ENCODE data around the gene TRIM34. TPM values are rescaled to one million over a fixed set of nuclear protein-coding genes. Genes with fewer than 3 reads are reported as not detected.
A peak's percentile ranks its signal among the peaks of the same experiment; 100 is the strongest.
"Not testable (repeated sequence)": the region's sequence is repeated elsewhere in the genome, so short reads cannot be mapped to it uniquely, and the experiment has no call there.

TRIM34 gene
- total RNA-seq, result 7.2 TPM

DNA sequence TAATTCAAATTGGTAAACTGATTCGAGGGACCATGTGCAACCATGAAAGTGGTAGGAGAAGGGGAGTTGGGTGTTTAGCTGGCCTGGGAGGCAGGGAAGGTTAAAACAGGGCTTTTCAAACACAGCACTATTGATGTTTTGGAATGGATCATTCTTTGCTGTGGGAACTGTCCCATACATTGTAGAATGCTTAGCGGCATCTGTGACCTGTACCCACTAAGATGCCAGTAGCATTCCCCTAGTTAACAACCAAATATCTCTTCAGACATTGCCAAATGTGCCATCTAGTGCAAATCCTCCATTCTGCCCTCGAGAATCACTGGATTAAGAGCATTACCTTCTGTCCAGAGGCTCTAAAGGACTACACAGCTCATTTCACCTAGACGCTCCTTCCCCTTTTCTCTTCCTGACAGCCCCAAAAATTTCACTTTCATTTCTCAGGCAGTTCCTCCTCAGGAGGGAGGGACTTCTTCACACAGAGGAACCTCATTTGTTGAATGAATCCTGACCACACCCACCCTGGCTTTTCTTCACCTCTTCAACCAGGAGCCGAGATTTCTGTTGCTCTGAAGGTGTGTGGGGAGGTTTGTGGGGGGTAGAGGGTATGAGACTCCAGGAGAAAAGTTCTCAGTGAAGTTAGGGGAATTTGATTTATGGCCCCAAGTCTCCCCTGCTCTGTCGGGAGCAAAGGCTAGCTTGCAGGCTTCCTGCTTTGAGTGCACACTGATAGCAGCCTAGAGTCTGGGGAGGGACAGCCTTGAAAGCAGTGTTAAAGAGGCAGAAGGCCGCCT, at the start of gene TRIM34:
Gene TRIM34 (plus strand): TSS at position 513 of the 791 bp plus-strand sequence. CDS start 7,331 bp downstream, outside the sequence.
- DNase-seq (ENCODE audit: low spot score), result peak; percentile 64
- intact Hi-C loops (cut with DNase I), result no loop called here
- ATAC-seq, result peak; percentile 96

DNA sequence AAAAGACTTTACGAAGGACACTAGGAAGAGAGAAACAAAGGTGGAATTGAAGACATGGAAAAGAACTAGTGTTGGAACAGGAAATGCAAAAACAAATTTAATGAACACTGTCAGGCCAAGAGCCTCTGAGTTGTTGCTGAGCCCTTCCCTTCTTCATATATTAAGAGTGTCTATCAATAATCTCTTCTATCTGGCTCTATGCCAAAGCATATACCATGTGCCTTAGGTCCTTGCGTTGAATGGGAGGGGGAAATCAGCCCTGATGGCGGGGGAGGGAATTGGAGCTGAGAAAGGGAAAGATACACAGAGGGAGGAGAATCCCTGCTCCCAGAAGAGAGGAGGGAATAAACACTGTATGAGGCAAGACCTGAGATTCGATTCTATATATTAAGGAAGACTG, 49.6 kb upstream of the TRIM34 start:
- intact Hi-C loops (cut with DNase I), result no loop called here
- ATAC-seq, result no peak
- DNase-seq (ENCODE audit: low spot score), result no peak

- no peak for DNase-seq (ENCODE audit: low spot score)
- intact Hi-C loops (cut with DNase I), result no loop called here
- ATAC-seq, result no peak
These were observed 47.7 kb upstream of the TRIM34 start for GRCh38 chr11:5577101-5577500.

DNA sequence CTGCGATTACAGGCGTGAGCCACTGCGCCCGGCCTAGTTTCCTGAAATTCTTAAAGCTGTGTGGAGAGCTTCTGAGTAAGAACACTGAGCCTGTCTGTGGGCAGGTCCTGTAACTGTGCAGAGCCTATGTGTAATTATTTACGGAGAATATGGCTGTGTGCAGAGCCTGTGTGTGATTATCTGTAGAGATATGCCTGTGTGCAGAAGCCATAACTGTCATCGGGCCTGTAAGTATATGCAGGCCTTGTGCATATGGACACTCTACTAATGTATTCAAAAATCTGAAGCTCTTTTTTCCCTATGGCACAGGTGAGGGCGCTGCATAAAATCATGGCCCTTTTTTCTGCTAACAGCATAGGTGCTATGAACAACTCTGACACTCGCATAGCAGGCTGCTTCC, 44.2 kb upstream of the TRIM34 start, which contains the start of gene OR52B6:
Gene OR52B6 (plus strand): TSS at position 301 of the 400 bp plus-strand sequence. CDS start 0 bp downstream, at position 301.
- DNase-seq (ENCODE audit: low spot score), result no peak
- ATAC-seq, result no peak
- intact Hi-C loops (cut with DNase I), result loop anchor here (10.0 kb wide), 1 partner anchor 1386 kb away; no protein-coding TSS in a partner anchor

- intact Hi-C loops (cut with DNase I), result loop anchor here (10.0 kb wide), 1 partner anchor 1386 kb away; no protein-coding TSS in a partner anchor
- ATAC-seq (no peak), DNase-seq (ENCODE audit: low spot score) (no peak)
These were observed 43.8 kb upstream of the TRIM34 start for GRCh38 chr11:5581014-5581413.

GRCh38 chr11:5584458-5584857, 40.3 kb upstream of the TRIM34 start:
- DNase-seq (ENCODE audit: low spot score); ATAC-seq: not testable (repeated sequence)
- intact Hi-C loops (cut with DNase I), result loop anchor here (10.0 kb wide), 1 partner anchor 1390 kb away; no protein-coding TSS in a partner anchor

- not testable (repeated sequence) for ATAC-seq
These were observed 34.9 kb upstream of the TRIM34 start for GRCh38 chr11:5589906-5590305.

DNA sequence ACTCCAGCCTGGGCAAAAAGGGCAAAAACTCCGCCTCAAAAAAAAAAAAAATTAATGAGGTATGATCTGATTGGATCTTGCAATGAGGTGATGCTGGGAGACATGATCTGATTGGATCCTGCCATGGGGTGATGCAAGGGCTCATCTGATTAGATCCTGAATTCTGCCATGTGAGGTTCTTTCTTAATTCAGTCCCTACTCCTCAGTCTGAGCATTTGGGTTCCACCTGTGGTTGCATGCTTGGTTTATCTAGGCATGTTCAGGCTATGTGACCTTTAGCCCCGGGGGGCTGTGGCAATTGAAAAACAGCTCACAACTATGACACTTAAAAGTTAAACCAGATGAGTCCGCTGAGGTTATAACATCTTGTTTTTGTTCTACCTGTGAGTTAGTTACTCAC, 33.2 kb upstream of the TRIM34 start:
- DNase-seq (ENCODE audit: low spot score) (no peak), ATAC-seq (no peak)
- intact Hi-C loops (cut with DNase I), result loop anchor here (10.0 kb wide), 1 partner anchor 213 kb away; the partner anchor contains the start of gene OR52N2

More at GRCh38 chr11:5589906-5590305, 34.9 kb upstream of the TRIM34 start:
- intact Hi-C loops (cut with DNase I), result loop anchor here (10.0 kb wide), 2 partner anchors 215 to 1395 kb away; partner anchors contain the start of gene OR52N2
- DNase-seq (ENCODE audit: low spot score), result not testable (repeated sequence)

DNA sequence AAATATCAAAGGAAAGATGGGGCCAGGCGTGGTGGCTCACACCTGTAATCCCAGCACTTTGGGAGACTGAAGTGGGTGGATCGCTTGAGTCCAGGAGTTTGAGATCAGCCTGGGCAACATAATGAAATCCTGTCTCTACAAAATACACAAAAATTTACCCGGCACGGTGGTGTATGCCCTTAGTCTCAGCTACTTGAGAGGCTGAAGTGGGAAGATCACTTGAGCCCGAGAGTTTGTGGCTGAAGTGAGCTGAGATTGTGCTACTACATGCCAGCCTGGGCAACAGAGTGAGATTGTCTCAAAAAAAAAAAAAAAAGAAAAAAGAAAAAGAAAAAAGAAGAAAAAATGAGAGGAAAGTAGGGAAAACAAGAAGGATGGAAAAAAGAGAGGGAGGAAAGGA, 32.2 kb upstream of the TRIM34 start:
- ATAC-seq, result no peak
- intact Hi-C loops (cut with DNase I), result loop anchor here (10.0 kb wide), 1 partner anchor 212 kb away; the partner anchor contains the start of gene OR52N2
- DNase-seq (ENCODE audit: low spot score), result no peak

- DNase-seq (ENCODE audit: low spot score), result no peak
- ATAC-seq, result no peak
- intact Hi-C loops (cut with DNase I), result loop anchor here (10.0 kb wide), 1 partner anchor 212 kb away; the partner anchor contains the start of gene OR52N2
These were observed 31.7 kb upstream of the TRIM34 start for GRCh38 chr11:5593146-5593545.

GRCh38 chr11:5596607-5597201, 28.1 kb upstream of the TRIM34 start, which contains the start of gene TRIM6:
Gene TRIM6, plus strand, starts transcription at chr11:5596637. Its CDS starts 261 bp downstream, at chr11:5596898.
- intact Hi-C loops (cut with DNase I), result loop anchor here (10.0 kb wide), 1 partner anchor 208 kb away; the partner anchor contains the start of gene OR52N2
- DNase-seq (ENCODE audit: low spot score) (peak; percentile 70), ATAC-seq (peak; percentile 84)

- intact Hi-C loops (cut with DNase I), result loop anchor here (10.0 kb wide), 1 partner anchor 207 kb away; the partner anchor contains the start of gene OR52N2
- DNase-seq (ENCODE audit: low spot score), result no peak
- ATAC-seq, result no peak
These were observed 26.8 kb upstream of the TRIM34 start for GRCh38 chr11:5597953-5598352.

DNA sequence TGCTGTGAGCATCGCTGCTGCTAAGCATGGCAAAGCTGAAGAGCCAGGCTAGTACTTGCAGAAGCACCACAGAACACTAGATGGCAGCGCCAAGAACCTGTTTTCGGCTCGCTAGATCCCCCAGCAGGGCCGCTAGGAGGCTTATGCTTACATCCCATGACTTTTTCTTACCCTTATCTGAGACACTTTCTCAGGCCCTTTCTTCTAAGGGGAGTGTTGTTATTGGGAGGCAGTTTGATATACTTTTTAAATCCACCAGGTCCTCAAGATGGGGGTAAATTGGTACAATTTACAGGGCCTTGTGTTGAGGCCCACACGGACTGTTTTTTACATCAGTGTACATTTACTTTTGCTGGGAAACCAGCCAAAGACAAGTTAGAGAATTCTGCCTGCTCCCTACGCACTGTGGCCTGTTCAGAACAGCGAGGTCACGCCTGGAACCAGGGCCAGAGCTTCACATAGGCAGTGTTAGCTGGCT, 24.4 kb upstream of the TRIM34 start:
- peak; percentile 81 for DNase-seq (ENCODE audit: low spot score)
- intact Hi-C loops (cut with DNase I), result no loop called here
- ATAC-seq, result peak; percentile 89

GRCh38 chr11:5602791-5603190, 22.0 kb upstream of the TRIM34 start:
- ATAC-seq; intact Hi-C loops (cut with DNase I); DNase-seq (ENCODE audit: low spot score): not testable (repeated sequence)

DNA sequence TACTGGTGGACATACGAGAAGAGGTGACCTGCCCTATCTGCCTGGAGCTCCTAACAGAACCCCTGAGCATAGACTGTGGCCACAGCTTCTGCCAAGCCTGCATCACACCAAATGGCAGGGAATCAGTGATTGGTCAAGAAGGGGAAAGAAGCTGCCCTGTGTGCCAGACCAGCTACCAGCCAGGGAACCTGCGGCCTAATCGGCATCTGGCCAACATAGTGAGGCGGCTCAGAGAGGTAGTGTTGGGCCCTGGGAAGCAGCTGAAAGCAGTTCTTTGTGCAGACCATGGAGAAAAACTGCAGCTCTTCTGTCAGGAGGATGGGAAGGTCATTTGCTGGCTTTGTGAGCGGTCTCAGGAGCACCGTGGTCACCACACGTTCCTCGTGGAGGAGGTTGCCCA, 21.5 kb upstream of the TRIM34 start:
- intact Hi-C loops (cut with DNase I), result no loop called here
- ATAC-seq (no peak), DNase-seq (ENCODE audit: low spot score) (no peak)

DNA sequence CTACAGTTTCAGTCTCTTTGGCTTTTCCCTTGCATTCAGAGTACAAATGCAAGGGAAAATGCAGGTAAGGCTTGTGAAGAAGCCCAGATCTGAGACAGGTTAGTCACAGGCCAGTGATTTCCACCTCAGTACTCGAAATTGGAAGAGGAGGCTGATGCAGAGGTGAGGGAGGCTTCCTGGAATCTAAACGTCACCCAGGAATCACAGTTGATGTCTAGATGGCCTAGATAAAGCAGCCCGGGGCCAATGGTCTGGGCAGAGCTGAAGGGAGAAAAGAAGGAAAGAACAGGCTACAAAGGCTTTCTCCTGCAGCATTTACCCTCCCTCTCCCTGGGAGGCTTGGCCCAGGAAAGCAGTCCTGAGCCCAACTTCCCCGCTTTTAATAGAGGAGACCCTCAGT, 19.9 kb upstream of the TRIM34 start:
- DNase-seq (ENCODE audit: low spot score) (no peak), ATAC-seq (no peak)
- intact Hi-C loops (cut with DNase I), result no loop called here

- intact Hi-C loops (cut with DNase I), result no loop called here
- ATAC-seq, result no peak
These were observed 19.0 kb upstream of the TRIM34 start for GRCh38 chr11:5605849-5606248.

DNA sequence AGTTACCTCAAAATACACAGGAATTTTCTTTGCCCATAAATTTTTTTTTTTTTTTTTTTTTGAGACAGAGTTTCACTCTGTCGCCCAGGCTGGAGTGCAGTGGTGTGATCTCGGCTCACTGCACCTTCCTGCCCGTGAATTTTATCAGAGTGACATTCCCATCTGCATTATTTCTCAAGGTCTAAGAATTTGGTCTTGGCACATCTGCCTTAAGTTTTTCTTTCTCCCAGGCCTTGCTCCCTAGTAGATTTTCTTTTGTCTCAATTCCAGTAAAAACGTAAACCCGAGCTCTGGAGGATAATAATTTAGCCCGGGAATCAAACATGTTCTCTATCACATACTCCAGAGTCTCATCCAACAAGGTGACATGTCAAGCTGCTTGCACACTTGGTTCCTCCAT, 16.0 kb upstream of the TRIM34 start:
- intact Hi-C loops (cut with DNase I), result no loop called here
- ATAC-seq (no peak), DNase-seq (ENCODE audit: low spot score) (no peak)

More at GRCh38 chr11:5605849-5606248, 19.0 kb upstream of the TRIM34 start:
- DNase-seq (ENCODE audit: low spot score), result no peak

DNA sequence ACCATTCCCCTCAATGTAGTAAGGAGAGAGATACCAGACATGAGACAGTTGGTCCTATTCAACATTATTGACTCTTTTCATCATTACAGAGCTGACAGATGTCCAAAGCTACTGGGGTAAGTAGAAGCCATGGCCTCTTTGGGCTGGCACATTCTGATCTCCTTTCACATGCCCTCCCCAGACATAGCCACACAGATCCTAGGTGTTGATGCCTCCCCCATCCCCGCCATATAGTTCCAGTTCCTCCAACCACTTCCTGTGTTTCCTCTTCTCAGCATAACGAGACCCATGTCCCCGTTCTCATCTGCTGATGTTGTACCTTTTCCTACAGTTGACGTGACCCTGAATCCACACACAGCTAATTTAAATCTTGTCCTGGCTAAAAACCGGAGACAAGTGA, 14.4 kb upstream of the TRIM34 start:
- DNase-seq (ENCODE audit: low spot score) (no peak), ATAC-seq (no peak)
- intact Hi-C loops (cut with DNase I), result no loop called here

All from sciatic nerve (tissue), 2 donors.